GM13977 (cell line): ENCODE measurements around the gene DOCK11.

Source experiments
- DNase-seq: peaks from one replicate; pipeline ENCODE4 v3.0.0; 2012; ENCODE audit warnings: low spot score
- CTCF ChIP-seq: IDR thresholded peaks from 2 replicates; pipeline ENCODE4 v1.5.1; 2012; ENCODE audit warnings: mild to moderate bottlenecking, control low read depth; ENCODE audit not compliant: insufficient read depth; ENCODE audit errors: extremely low read depth, missing control alignments
- in situ Hi-C: fragments of 300-500 bp; cut with MboI; formaldehyde crosslinking; loops from one replicate; pipeline ENCODE4 v1.12.0; 2022; ENCODE audit warnings: low sequenced_read_pairs, low pct_unique_long_range_greater_than_20kb, mixed read lengths, inconsistent platforms; ENCODE audit not compliant: unreplicated experiment

DOCK11 gene

GRCh38 chrX:118724365-118724764 lies 228.8 kb downstream of the DOCK11 start:
- no peak for DNase-seq
- in situ Hi-C loops = no loop called here
- no peak for TF ChIP-seq CTCF

GRCh38 chrX:118724775-118725174 lies 229.2 kb downstream of the DOCK11 start:
- DNase-seq = no peak
- in situ Hi-C loops = no loop called here
- no peak for TF ChIP-seq CTCF

GRCh38 chrX:118726396-118726795 lies 230.8 kb downstream of the DOCK11 start:
- TF ChIP-seq CTCF = no peak
- no peak for DNase-seq
- in situ Hi-C loops = no loop called here

GRCh38 chrX:118726887-118727685 lies 231.5 kb downstream of the DOCK11 start, which contains the start of gene IL13RA1:
Gene IL13RA1 (plus strand): TSS chrX:118727606. CDS start chrX:118727639, 33 bp downstream.
- no peak for TF ChIP-seq CTCF
- peak; percentile 59 for DNase-seq
- in situ Hi-C loops = no loop called here

GRCh38 chrX:118727686-118728339 lies 232.2 kb downstream of the DOCK11 start:
- TF ChIP-seq CTCF = no peak
- DNase-seq = no peak
- in situ Hi-C loops = no loop called here

- in situ Hi-C loops = no loop called here
- no peak for TF ChIP-seq CTCF
- DNase-seq = no peak
Measured at GRCh38 chrX:118729042-118729652, 233.5 kb downstream of the DOCK11 start.
